ENCODE data around the gene THADA.

Gene THADA

DNA sequence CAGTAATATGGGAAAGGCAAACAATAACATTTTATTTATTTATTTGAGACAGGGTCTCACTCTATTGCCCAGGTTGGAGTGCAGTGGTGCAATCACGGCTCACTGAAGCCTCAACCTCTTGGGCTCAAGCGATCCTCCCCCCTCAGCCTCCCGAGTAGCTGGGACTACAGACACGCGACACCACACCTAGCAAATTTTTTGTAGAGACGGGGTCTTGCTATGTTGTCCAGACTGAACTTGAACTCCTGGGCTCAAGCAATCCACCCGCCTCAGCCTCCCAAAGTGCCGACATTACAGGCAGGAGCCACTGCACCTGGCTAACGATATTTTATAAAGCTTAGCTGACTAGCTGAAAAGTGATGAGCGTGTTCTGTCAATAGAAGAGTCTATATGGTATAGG is 23.7 kb upstream of the THADA start:
- no peak for TF ChIP-seq CTCF (IDR thresholded peaks at IDR 0.05)
- Histone ChIP-seq H3K27ac (no peak overlapping the region), H3K9ac (no peak overlapping the region), H3K4me3 (ENCODE audit: low read depth, low read length) (no peak overlapping the region), H2AFZ (no peak overlapping the region), H3K36me3 (ENCODE audit: control insufficient read depth, insufficient read depth, low read length) (no peaks in the 10 kb centered on the region), H3K27me3 (ENCODE audit: control insufficient read depth, insufficient read depth, low read length) (no peaks in the 10 kb centered on the region), H3K79me2 (no peaks in the 10 kb centered on the region), H3K9me3 (ENCODE audit: control insufficient read depth, low read length) (no peaks in the 10 kb centered on the region), H3K4me2 (ENCODE audit: low read length) (no peak overlapping the region), H3K4me1 (no peaks in the 10 kb centered on the region)

GRCh38 chr2:43616967-43617680 is 21.3 kb upstream of the THADA start:
- Histone ChIP-seq H3K4me3 (ENCODE audit: low read depth, low read length) (no peak overlapping the region), H3K4me2 (ENCODE audit: low read length) (no peak overlapping the region), H3K9me3 (ENCODE audit: control insufficient read depth, low read length) (no peaks in the 10 kb centered on the region), H2AFZ (no peak overlapping the region), H3K9ac (no peak overlapping the region), H3K27ac (no peak overlapping the region), H3K4me1 (no peaks in the 10 kb centered on the region), H3K36me3 (ENCODE audit: control insufficient read depth, insufficient read depth, low read length) (no peaks in the 10 kb centered on the region), H3K27me3 (ENCODE audit: control insufficient read depth, insufficient read depth, low read length) (no peaks in the 10 kb centered on the region), H3K79me2 (no peaks in the 10 kb centered on the region)
- no peak for TF ChIP-seq CTCF (IDR thresholded peaks at IDR 0.05)

GRCh38 chr2:43612944-43613343 is 17.1 kb upstream of the THADA start:
- no peaks in the 10 kb centered on the region for H3K79me2 ChIP-seq
- H3K9me3 ChIP-seq (ENCODE audit: control insufficient read depth, low read length), result no peaks in the 10 kb centered on the region
- no peaks in the 10 kb centered on the region for H3K36me3 ChIP-seq (ENCODE audit: control insufficient read depth, insufficient read depth, low read length)
- H3K27ac ChIP-seq, result no peak overlapping the region
- no peaks in the 10 kb centered on the region for H3K27me3 ChIP-seq (ENCODE audit: control insufficient read depth, insufficient read depth, low read length)
- H3K4me2 ChIP-seq (ENCODE audit: low read length), result no peak overlapping the region
- TF ChIP-seq CTCF (IDR thresholded peaks at IDR 0.05), result no peak
- H2AFZ ChIP-seq, result peak overlapping the region; percentile 25
- no peaks in the 10 kb centered on the region for H3K4me1 ChIP-seq
- no peak overlapping the region for H3K9ac ChIP-seq
- no peak overlapping the region for H3K4me3 ChIP-seq (ENCODE audit: low read depth, low read length)

DNA sequence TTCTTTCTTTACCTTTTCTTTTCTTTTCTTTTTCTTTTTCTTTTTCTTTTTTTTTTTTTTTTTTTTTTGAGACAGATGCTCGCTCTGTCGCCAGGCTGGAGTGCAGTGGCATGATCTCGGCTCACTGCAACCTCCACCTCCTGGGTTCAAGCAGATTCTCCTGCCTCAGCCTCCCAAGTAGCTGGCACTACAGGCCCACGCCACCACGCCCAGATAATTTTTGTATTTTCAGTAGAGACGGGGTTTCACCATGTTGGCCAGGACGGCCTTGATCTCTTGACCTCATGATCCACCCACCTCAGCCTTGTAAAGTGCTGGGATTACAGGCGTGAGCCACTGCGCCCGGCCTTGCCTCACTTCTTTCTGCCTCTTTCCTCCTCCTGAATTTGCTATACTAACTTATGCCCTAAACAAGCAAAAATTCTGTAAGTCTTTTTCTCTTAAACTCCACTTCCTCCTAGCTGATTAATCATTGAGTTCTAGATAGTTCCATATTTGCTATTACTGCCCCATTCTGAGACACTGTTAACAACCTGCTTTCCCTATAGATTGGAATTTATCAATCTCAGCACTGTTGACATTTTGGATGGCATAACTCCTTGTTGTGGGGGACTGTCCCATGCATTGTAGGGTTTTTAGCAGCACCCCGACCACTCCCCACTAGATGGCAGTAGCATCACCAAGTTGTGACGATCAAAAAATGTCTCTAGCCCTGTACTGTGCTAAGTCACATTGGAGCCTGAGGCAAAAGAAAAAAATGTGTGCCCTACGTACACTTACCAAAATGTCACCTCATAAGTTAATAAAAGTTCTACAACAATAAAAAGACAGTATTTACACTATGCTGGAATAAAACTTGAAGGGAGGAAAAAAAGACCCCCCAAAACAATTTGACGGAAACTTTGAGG is 16.4 kb upstream of the THADA start:
- H3K4me2 ChIP-seq (ENCODE audit: low read length), result no peak overlapping the region
- no peaks in the 10 kb centered on the region for H3K79me2 ChIP-seq
- no peak overlapping the region for H3K4me3 ChIP-seq (ENCODE audit: low read depth, low read length)
- H3K9me3 ChIP-seq (ENCODE audit: control insufficient read depth, low read length), result no peaks in the 10 kb centered on the region
- no peak overlapping the region for H3K9ac ChIP-seq
- no peaks in the 10 kb centered on the region for H3K4me1 ChIP-seq
- peak; percentile 81 for TF ChIP-seq CTCF (IDR thresholded peaks at IDR 0.05)
- H3K27ac ChIP-seq, result no peak overlapping the region
- peak overlapping the region; percentile 25 for H2AFZ ChIP-seq
- H3K27me3 ChIP-seq (ENCODE audit: control insufficient read depth, insufficient read depth, low read length), result no peaks in the 10 kb centered on the region
- H3K36me3 ChIP-seq (ENCODE audit: control insufficient read depth, insufficient read depth, low read length), result no peaks in the 10 kb centered on the region

All from parathyroid adenoma (tissue), 2 donors.